NOMO-1 (cell line): ENCODE measurements around the gene LRRC56.
A peak's percentile ranks its signal among the peaks of the same experiment; 100 is the strongest.

ENCODE experiments used
- DNase-seq, 2 experiments: peaks; one replicate each; lab custom pipeline; 2025; ENCODE audit not compliant: unreplicated experiment in 2 of 2; lab: John Stamatoyannopoulos, UW

The LRRC56 gene

GRCh38 chr11:556662-557256 is 19.4 kb downstream of the LRRC56 start:
- no peak for DNase-seq

DNA sequence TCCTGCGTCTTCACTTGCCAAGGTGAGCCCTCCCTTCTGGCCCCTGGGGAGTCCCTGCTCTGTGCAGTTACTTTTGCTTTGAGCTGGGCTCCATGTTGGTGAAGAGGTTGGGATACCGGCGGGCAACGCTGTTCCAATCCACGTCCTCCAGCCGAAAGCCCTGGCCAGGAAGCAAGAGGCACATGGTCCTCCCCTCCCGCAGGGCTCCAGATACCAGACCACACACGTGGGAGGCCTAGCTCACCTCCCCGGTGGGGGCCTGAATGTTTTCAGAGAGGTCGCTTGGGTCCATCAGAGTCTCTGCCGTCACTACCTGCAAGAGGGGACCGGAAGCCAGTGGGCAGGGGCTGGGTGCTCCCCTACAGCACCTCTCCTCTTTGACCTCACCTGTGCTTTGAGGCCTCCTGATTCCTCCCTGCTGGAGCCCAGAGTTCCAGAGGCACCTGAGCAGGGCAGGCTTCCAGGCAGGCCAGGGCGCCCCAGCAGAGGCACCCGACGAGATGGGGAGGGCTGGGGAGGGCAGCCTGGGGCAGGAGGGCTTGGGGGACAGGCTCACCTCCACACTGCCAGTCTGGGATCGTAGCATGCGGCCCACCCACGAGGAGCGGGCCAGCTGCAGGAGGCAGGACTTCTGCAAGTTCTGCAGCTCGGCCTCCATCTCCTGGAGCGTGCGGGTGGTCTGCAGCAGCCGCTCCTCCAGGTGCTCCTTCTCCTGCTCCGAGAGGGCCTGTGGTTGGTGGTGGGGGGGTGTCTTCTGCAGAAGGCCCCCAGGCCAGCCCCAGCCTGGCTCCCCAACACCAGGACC is 20.2 kb downstream of the LRRC56 start:
- no peak for DNase-seq

DNA sequence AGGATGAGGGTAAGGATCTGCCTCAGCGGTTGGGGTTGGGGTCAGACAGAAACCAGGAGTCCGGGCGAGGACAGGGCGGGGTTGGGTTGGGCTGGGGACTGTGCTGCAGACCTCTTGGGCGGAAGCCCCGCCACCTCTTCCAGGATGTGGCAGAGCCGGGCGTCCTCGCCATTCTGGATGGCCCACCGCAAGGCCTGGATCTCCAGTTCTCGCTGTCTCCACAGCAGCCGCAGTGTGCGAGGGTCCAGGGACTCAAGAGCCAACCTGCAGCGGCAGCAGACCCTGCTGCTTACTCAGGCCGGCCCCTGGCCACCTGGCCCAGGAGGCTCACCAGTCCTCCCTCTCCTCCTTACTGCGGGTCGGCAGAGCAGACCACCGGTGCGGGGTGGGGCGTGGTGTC is 21.2 kb downstream of the LRRC56 start:
- no peak for DNase-seq

GRCh38 chr11:559020-559620 is 21.8 kb downstream of the LRRC56 start:
- no peak for DNase-seq

- DNase-seq, result no peak
These were observed 22.5 kb downstream of the LRRC56 start for GRCh38 chr11:559712-560304.

GRCh38 chr11:560305-561147 is 23.2 kb downstream of the LRRC56 start, which contains the start of the genes LMNTD2 and RASSF7:
Gene LMNTD2 (minus strand): TSS chr11:560738. CDS start chr11:560716, 22 bp downstream.
Gene RASSF7 (plus strand): TSS chr11:560970. CDS start chr11:561769, 799 bp downstream.
- peak; percentile 87 to 93 for DNase-seq

DNA sequence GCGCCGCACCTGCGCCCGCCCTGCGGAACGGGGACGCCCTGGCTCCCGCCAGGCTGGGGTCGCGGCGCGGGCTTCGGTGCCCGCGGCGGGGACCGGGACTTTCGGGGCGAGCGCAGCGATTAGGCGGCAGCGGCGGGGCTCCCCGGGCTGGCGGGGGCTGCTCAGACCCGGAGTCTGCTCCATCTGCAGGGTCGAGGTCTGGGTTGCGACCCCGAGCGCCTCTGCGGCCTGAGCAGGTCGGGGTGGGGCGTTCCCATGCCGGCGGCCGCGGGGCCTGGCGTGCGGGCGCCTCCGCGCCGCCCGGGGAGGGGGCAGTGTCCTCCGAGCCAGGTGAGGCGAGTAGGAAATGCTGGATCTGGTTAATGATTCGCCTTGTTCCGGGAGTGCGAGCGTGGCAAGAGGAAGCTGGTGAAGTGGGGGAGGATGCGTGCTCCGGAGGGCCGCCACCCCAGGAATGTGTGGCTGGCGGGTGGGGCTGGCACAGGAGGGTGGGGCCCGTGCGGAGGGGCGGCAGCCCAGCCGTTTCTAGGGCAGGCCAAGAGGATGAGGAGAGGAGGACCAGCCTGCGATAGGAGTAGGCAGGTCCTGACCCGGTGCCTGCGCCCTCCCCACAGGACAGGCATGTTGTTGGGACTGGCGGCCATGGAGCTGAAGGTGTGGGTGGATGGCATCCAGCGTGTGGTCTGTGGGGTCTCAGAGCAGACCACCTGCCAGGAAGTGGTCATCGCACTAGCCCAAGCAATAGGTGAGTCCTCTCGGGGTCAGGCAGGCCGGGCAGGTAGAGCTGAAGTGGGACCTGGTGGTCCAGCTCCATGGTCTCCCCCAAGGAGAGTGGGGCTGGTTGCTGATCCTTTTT is 24.0 kb downstream of the LRRC56 start:
- peak; percentile 10 to 40 for DNase-seq

DNA sequence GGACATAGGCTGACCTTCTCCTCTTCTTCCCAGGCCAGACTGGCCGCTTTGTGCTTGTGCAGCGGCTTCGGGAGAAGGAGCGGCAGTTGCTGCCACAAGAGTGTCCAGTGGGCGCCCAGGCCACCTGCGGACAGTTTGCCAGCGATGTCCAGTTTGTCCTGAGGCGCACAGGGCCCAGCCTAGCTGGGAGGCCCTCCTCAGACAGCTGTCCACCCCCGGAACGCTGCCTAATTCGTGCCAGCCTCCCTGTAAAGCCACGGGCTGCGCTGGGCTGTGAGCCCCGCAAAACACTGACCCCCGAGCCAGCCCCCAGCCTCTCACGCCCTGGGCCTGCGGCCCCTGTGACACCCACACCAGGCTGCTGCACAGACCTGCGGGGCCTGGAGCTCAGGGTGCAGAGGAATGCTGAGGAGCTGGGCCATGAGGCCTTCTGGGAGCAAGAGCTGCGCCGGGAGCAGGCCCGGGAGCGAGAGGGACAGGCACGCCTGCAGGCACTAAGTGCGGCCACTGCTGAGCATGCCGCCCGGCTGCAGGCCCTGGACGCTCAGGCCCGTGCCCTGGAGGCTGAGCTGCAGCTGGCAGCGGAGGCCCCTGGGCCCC is 24.8 kb downstream of the LRRC56 start:
- DNase-seq, result no peak

DNA sequence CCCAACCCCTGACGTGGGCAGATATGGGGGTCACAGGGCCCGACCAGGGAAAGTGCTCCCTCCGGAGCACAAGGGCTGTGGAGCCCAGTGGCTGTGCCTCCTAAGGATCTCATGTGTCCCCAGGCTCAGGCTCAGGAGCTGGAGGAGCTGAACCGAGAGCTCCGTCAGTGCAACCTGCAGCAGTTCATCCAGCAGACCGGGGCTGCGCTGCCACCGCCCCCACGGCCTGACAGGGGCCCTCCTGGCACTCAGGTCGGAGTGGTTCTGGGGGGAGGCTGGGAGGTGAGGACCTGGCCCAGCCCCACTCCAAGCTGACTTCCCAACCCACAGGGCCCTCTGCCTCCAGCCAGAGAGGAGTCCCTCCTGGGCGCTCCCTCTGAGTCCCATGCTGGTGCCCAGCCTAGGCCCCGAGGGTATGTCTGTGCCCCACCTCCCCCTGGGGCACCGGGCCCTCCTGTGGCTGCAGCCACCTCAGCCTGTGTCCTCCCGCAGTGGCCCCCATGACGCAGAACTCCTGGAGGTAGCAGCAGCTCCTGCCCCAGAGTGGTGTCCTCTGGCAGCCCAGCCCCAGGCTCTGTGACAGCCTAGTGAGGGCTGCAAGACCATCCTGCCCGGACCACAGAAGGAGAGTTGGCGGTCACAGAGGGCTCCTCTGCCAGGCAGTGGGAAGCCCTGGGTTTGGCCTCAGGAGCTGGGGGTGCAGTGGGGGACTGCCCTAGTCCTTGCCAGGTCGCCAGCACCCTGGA is 25.9 kb downstream of the LRRC56 start:
- no peak for DNase-seq

DNA sequence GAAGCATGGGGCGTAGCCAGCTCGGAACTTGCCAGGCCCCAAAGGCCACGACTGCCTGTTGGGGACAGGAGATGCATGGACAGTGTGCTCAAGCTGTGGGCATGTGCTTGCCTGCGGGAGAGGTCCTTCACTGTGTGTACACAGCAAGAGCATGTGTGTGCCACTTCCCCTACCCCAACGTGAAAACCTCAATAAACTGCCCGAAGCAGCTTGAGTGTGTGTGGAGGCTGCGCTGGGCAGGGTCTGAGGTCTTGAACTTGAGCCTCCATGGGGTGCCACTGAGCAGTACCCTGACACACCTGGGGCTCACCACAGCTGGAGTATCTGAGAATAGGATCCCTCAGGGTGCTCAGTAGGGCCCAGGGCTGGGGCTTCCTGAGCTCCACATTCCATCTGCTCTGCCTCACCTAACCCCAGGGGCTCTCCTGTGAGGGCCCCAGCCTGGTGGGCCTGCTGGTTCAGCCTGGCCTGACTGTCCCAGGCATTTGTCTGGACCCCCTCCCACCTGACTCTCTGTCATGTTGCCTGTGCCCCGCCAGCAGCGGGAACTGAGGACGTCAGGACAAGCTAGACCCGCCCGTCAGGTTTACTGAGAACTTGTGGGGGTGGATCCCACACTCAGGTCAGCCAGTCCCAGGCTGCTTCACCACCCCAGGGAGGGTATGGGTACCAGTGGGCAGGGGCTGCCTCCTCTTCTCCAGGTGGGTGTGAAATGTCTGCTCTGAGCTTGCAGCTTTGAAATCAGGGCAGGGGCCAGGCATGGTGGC is 26.7 kb downstream of the LRRC56 start:
- DNase-seq, result no peak

DNA sequence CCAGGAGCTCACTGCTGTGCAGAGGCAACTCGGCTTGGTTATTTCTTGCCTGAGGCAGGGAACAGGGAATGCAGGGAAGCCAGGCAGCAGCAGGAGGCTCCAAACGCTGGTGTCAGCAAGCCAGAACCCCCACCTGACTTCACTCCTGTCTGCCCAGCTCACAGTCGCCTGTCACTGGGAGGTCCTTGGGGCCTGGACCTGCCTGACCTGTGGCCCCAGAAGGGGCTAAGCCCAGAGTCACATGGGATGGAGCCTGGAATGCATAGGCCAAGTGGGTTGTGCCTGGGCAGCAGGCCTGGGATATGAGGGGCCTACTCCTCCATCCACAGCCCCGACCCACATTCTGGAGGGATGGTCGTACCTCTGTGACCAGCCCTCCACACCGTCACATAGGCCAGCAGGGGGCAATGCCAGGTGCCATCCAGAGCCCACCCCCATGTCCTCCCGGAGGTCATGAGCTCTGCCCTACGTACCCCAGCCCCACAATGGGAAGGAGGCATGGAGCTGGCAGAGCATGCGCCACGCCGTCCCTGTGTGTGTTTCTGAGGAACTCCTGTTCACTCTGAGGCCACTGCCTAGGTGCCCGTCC is 28.7 kb downstream of the LRRC56 start:
- DNase-seq, result no peak

GRCh38 chr11:567011-567628 is 29.8 kb downstream of the LRRC56 start:
- DNase-seq, result no peak

DNA sequence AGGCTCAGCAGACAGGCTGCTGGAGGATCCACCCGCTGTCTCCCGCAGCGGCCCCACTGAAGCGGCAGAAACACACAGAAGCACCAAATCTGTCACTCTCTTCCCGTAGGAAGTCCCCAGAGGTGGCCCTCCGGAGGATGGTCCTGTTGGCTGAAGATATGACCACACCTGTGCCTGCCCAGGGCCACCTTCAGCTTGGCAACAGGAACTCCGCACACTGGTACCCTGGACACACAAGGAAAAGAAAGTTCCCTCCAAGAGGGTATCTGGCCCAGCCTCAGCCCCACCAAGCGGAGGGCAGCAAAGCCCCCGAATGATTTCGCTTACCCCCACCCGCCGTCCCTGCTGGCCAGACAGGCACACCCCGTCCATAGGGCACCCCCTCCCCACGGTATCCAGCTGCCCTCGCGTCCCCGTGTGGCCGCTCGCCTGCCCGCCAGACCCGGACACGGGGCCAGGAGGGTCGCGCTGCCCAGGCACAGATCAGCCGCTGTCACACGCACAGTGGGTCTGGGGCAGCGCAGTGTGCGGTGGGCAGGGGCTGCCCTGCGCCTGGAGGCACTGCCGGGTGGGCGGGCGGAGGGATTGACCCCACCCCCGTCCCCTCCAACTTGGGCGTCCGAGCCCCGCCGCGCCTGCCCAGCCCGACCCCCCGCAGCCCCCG is 30.4 kb downstream of the LRRC56 start:
- no peak for DNase-seq

DNA sequence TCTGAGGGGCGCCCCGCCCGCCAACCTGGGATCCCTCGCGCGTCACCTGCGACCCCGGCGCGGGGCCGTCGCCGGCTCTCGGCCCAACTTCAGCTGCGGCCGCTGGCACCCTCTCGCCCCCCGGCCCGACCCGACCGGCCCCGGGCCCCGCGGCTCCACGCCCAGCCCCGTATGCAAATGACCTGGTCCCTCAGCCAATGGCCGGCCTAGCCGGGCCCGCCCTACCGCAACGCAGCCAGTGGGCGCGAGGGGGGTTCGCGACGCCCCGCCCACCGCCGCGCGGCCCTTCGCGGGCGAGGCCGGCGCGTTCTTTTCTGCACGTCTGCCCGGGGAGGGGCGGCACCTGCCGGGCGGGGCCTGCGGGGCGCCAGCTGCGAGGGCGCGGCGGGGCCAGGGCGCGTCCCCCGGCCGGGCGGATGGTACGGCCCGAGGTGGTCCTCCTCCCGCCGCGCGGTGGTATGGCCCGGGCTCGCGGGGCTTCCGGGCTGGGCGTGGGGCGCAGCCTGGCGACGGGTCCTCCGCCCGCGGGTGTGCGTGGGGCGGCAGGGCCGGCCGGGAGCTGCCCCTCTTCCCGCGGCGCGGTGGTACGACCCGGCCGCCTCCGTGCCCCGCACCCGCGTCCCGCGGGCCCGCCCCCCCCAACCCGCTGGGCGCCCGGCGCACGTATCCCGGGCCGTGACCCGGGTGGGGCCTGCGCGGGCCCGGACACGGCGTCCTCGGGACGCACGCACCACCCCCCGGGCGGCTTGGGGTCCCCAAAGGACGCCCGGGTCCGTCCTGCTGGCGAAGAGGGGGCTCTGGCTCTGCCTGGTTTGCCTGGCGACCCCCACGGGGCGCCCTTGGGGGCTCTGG is 31.2 kb downstream of the LRRC56 start:
- peak; percentile 91 to 98 for DNase-seq

DNA sequence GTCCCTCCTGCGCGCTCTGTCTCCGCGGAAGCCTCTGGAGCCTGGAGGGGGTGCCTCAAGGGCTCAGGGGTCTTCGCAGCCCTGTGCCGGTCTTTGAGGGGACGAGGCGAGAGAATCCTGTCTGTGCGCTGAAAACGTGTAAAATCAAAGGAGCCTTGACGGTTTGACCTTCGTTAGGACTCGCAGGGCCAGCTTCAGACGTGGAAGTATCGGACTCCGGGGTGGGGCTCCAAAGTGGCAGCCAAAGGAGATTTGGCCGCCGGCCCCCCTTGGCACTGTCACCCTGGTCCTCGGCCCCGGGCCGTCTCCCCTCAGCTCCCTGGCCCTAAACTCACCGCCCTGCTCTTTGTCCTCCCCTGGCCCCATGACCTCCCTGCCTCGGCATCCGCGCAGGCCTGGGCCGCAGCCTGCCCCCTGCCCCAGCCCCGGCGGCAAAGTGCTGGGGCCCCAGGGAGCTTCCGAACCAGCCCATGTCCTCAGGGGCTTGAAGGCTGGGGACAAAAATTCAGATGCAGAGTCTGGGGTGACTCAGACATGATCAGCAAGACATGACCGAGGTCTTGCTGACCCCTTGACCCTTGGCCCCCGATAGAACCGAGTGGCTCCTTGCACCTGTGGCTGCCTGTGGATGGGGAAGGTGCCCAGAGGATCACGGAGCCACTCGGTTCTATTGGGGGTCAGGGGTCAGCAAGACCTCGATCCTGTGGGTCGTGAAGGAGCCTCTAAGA is 32.0 kb downstream of the LRRC56 start:
- DNase-seq, result no peak
